Breast epithelium (tissue), 4 donors: ENCODE data around the gene STX8. TPM values are rescaled to one million over a fixed set of nuclear protein-coding genes. Genes with fewer than 3 reads are reported as not detected.

Experiments
- DNase-seq, 2 donors: peaks; one replicate each; pipeline ENCODE4 v3.0.0-alpha.2; 2019; ENCODE audit warnings: low spot score in 2 of 2
- H3K27ac ChIP-seq, 2 donors: fragments of 200-600 bp; sonication (generic) in 1 of 2; one replicate each; pipeline ENCODE4 v1.5.1; 2016 to 2019; ENCODE audit warnings: mild to moderate bottlenecking in 1 of 2
- H3K27me3 ChIP-seq, 2 donors: fragments of 200-600 bp; sonication (generic) in 1 of 2; one replicate each; pipeline versions ENCODE4 v1.5.1 to v1.6.0; 2017 to 2019; ENCODE audit warnings: control low read depth in 1 of 2, mild to moderate bottlenecking in 1 of 2
- H3K36me3 ChIP-seq: fragments of 200-600 bp; one replicate; pipeline ENCODE4 v1.5.1; 2019
- H3K4me1 ChIP-seq, 2 donors: fragments of 200-600 bp; sonication (generic); one replicate each; pipeline ENCODE4 v1.5.1; 2016 to 2019; ENCODE audit warnings: control low read depth in 1 of 2
- H3K4me3 ChIP-seq, 3 donors: fragments of 200-600 bp; sonication (generic); 1 replicate in 2 of 3; 2 replicates in 1 of 3; pipeline ENCODE4 v1.5.1; 2016 to 2019; ENCODE audit warnings: mild to moderate bottlenecking in 3 of 3, moderate library complexity in 2 of 3
- H3K9me3 ChIP-seq, 2 donors: fragments of 200-600 bp; sonication (generic) in 1 of 2; one replicate each; pipeline ENCODE4 v1.5.1; 2016 to 2019; ENCODE audit warnings: control low read depth in 1 of 2
- CTCF ChIP-seq, 3 donors: fragments of 450-650 bp; IDR thresholded peaks; one replicate each; pipeline ENCODE4 v1.5.1; 2016 to 2017; ENCODE audit warnings: antibody characterized with exemption in 3 of 3, mild to moderate bottlenecking in 3 of 3, moderate library complexity in 3 of 3
- POLR2A ChIP-seq: fragments of 450-650 bp; IDR thresholded peaks from one replicate; pipeline ENCODE4 v1.6.1; 2016; ENCODE audit warnings: antibody characterized with exemption, mild to moderate bottlenecking, moderate library complexity
- POLR2AphosphoS5 ChIP-seq, 3 donors: sonication (generic); formaldehyde crosslinking; IDR thresholded peaks; one replicate each; pipeline ENCODE4 v1.6.1; 2017; ENCODE audit warnings: antibody characterized with exemption in 3 of 3
- intact Hi-C: fragments of 100-400 bp; cut with DNase I; formaldehyde crosslinking; loops from one replicate; pipeline ENCODE4 v1.15.1; 2023; ENCODE audit warnings: low total_unique reads
- total RNA-seq, 3 donors: library from RNA; depleted of rRNA; stranded (reverse); fragments of >200 nt; gene quantifications; one replicate each; pipeline ENCODE4 v1.1.0, GENCODE V29; 2016

The STX8 gene
- total RNA-seq, 3 donors from 2014 or later = 54.1 to 101 (median 60.4) TPM

GRCh38 chr17:9228408-9229159, 347.0 kb downstream of the STX8 start:
- no peak for DNase-seq
- TF ChIP-seq CTCF (IDR thresholded peaks at IDR 0.05) = no peak
- TF ChIP-seq POLR2AphosphoS5 (IDR thresholded peaks at IDR 0.05) = peak in 2 of 3 donors; percentile 21 to 64
- H3K9me3 ChIP-seq = no peaks in the 10 kb centered on the region
- no peaks in the 10 kb centered on the region for H3K36me3 ChIP-seq
- peak overlapping the region in 1 of 2 donors; percentile 50 for H3K27ac ChIP-seq
- H3K27me3 ChIP-seq = no peaks in the 10 kb centered on the region
- no peak overlapping the region for H3K4me3 ChIP-seq
- no peaks in the 10 kb centered on the region for H3K4me1 ChIP-seq
- intact Hi-C loops = no loop called here

- peak overlapping the region in 1 of 2 donors; percentile 50 for H3K27ac ChIP-seq
- DNase-seq = no peak
- TF ChIP-seq POLR2A = no peak
- TF ChIP-seq POLR2AphosphoS5 (IDR thresholded peaks at IDR 0.05) = no peak
- no peak for TF ChIP-seq CTCF (IDR thresholded peaks at IDR 0.05)
- no peaks in the 10 kb centered on the region for H3K27me3 ChIP-seq
- H3K4me1 ChIP-seq = no peaks in the 10 kb centered on the region
- no peaks in the 10 kb centered on the region for H3K36me3 ChIP-seq
- intact Hi-C loops = no loop called here
- H3K4me3 ChIP-seq = no peak overlapping the region
- no peaks in the 10 kb centered on the region for H3K9me3 ChIP-seq
These were observed 347.7 kb downstream of the STX8 start for GRCh38 chr17:9227819-9228407.

GRCh38 chr17:9226794-9227135, 348.9 kb downstream of the STX8 start:
- intact Hi-C loops = no loop called here
- TF ChIP-seq POLR2AphosphoS5 (IDR thresholded peaks at IDR 0.05) (no peak), POLR2A (no peak), CTCF (IDR thresholded peaks at IDR 0.05) (no peak)
- Histone ChIP-seq H3K27ac (no peak overlapping the region), H3K4me3 (peak overlapping the region in 1 of 3 donors; percentile 22), H3K27me3 (no peaks in the 10 kb centered on the region), H3K36me3 (no peaks in the 10 kb centered on the region), H3K9me3 (no peaks in the 10 kb centered on the region), H3K4me1 (no peaks in the 10 kb centered on the region)
- DNase-seq = no peak

- H3K9me3 ChIP-seq = no peaks in the 10 kb centered on the region
- intact Hi-C loops = no loop called here
- H3K4me3 ChIP-seq = peak overlapping the region in 1 of 3 donors; percentile 22
- H3K27me3 ChIP-seq = no peaks in the 10 kb centered on the region
- no peak for DNase-seq
- H3K4me1 ChIP-seq = no peaks in the 10 kb centered on the region
- no peak for TF ChIP-seq POLR2A
- H3K27ac ChIP-seq = no peak overlapping the region
- no peaks in the 10 kb centered on the region for H3K36me3 ChIP-seq
These were observed 349.4 kb downstream of the STX8 start for GRCh38 chr17:9226130-9226793.

- Histone ChIP-seq H3K9me3 (no peaks in the 10 kb centered on the region), H3K4me1 (no peaks in the 10 kb centered on the region), H3K27ac (no peak overlapping the region), H3K4me3 (no peak overlapping the region), H3K36me3 (no peaks in the 10 kb centered on the region), H3K27me3 (no peaks in the 10 kb centered on the region)
- DNase-seq = no peak
- TF ChIP-seq CTCF (IDR thresholded peaks at IDR 0.05) = no peak
- TF ChIP-seq POLR2A = no peak
- no peak for TF ChIP-seq POLR2AphosphoS5 (IDR thresholded peaks at IDR 0.05)
- intact Hi-C loops = no loop called here
These were observed 350.1 kb downstream of the STX8 start for GRCh38 chr17:9225305-9226101.
